Spleen (tissue), 7 donors: Measurements from ENCODE around the gene KCNAB1.

Experiments used
- CTCF ChIP-seq, 11 experiments: fragments of 200-600 bp in 7 of 11; fragments of 450-650 bp in 4 of 11; sonication (generic) in 4 of 11; IDR thresholded peaks in 8 of 11; conservative IDR thresholded peaks in 3 of 11; 1 replicate in 7 of 11; 2 replicates in 4 of 11; pipeline versions ENCODE4 v1.4.0 to v1.8.0; 2016 to 2021; ENCODE audit warnings: antibody characterized with exemption in 11 of 11, inconsistent platforms in 4 of 11, mild to moderate bottlenecking in 1 of 11
- POLR2A ChIP-seq, 3 donors: fragments of 450-650 bp; IDR thresholded peaks; one replicate each; pipeline ENCODE4 v1.5.1; 2017; ENCODE audit warnings: antibody characterized with exemption in 3 of 3, mild to moderate bottlenecking in 1 of 3
- POLR2AphosphoS5 ChIP-seq, 3 donors: sonication (generic); formaldehyde crosslinking; IDR thresholded peaks; one replicate each; pipeline ENCODE4 v1.5.1; 2017; ENCODE audit warnings: antibody characterized with exemption in 3 of 3
- donor health status: DM: no; HTN: no; CAD: no; lungs with moderate emphysema.
- donor health status: DM: no; HTN: no; CAD: no.
- donor health status: DM: no; HTN: no; CAD: no.

- TF ChIP-seq CTCF (IDR thresholded peaks at IDR 0.05 in 8 of 11, conservative IDR thresholded peaks at IDR 0.05 in 3 of 11), result no peak
- no peak for TF ChIP-seq POLR2AphosphoS5 (IDR thresholded peaks at IDR 0.05)
- no peak for TF ChIP-seq POLR2A (IDR thresholded peaks at IDR 0.05)
Measured at GRCh38 chr3:156304406-156304805, 184.0 kb downstream of the KCNAB1 start.
